MM.1S (cell line): Measurements from ENCODE around the gene SOAT1.
"Not testable (repeated sequence)": the region's sequence is repeated elsewhere in the genome, so short reads cannot be mapped to it uniquely, and the experiment has no call there.

ENCODE experiments used
- DNase-seq: peaks from one replicate; pipeline ENCODE4 v3.0.0-alpha.2; 2015
- H2AFZ ChIP-seq: fragments of 300-600 bp; sonication (generic); 2 replicates; pipeline ENCODE4 v1.6.0; 2016; ENCODE audit warnings: antibody characterized with exemption, low read length
- H3F3A ChIP-seq: fragments of 300-600 bp; sonication (generic); 2 replicates; pipeline ENCODE4 v1.6.1; 2016; ENCODE audit warnings: mild to moderate bottlenecking, antibody characterized with exemption, low read length, moderate library complexity, mixed read lengths; ENCODE audit not compliant: insufficient read depth
- H3K27ac ChIP-seq: fragments of 300-600 bp; sonication (generic); 2 replicates; pipeline ENCODE4 v1.5.1; 2016; ENCODE audit warnings: mild to moderate bottlenecking, low read length
- H3K27me3 ChIP-seq: fragments of 300-600 bp; sonication (generic); replicated peaks from 2 replicates; pipeline ENCODE4 v1.6.0; 2016; ENCODE audit warnings: low read length; ENCODE audit not compliant: insufficient read depth
- H3K36me3 ChIP-seq: fragments of 300-600 bp; sonication (generic); replicated peaks from 2 replicates; pipeline ENCODE4 v1.6.1; 2016; ENCODE audit warnings: mild to moderate bottlenecking, low read length, mixed read lengths; ENCODE audit not compliant: insufficient read depth
- H3K4me1 ChIP-seq: fragments of 300-600 bp; sonication (generic); 2 replicates; pipeline ENCODE4 v1.6.1; 2016; ENCODE audit warnings: low read length, mixed read lengths
- H3K4me2 ChIP-seq: fragments of 300-600 bp; sonication (generic); 2 replicates; pipeline ENCODE4 v1.6.0; 2016; ENCODE audit warnings: low read depth, low read length
- H3K4me3 ChIP-seq: fragments of 300-600 bp; sonication (generic); 2 replicates; pipeline ENCODE4 v1.5.1; 2016; ENCODE audit warnings: low read length, mixed read lengths
- H3K79me2 ChIP-seq: fragments of 300-600 bp; sonication (generic); 2 replicates; pipeline ENCODE4 v1.6.1; 2016; ENCODE audit warnings: mixed run types, low read length, mixed read lengths
- H3K9ac ChIP-seq: fragments of 300-600 bp; sonication (generic); 2 replicates; pipeline ENCODE4 v1.6.1; 2016; ENCODE audit warnings: low read length, mixed read lengths
- H3K9me2 ChIP-seq: fragments of 300-600 bp; sonication (generic); replicated peaks from 2 replicates; pipeline ENCODE4 v1.6.1; 2016; ENCODE audit warnings: mild to moderate bottlenecking, low read length, mixed read lengths; ENCODE audit not compliant: insufficient read depth
- H3K9me3 ChIP-seq: fragments of 300-600 bp; sonication (generic); replicated peaks from 2 replicates; pipeline ENCODE4 v1.6.1; 2016; ENCODE audit warnings: mild to moderate bottlenecking, low read length, mixed read lengths; ENCODE audit not compliant: insufficient read depth
- H4K20me1 ChIP-seq: fragments of 300-600 bp; sonication (generic); 2 replicates; pipeline ENCODE4 v1.6.1; 2016; ENCODE audit warnings: mild to moderate bottlenecking, low read length, moderate library complexity, mixed read lengths; ENCODE audit not compliant: insufficient read depth
- CTCF ChIP-seq: fragments of 300-600 bp; sonication (generic); IDR thresholded peaks from 2 replicates; pipeline ENCODE4 v1.5.1; 2016; ENCODE audit warnings: antibody characterized with exemption, low read length, mixed read lengths
- EZH2 ChIP-seq: fragments of 300-600 bp; sonication (generic); optimal IDR thresholded peaks from 2 replicates; pipeline ENCODE3; 2017; ENCODE audit warnings: low read depth, mild to moderate bottlenecking, antibody characterized with exemption, low read length, mixed read lengths
- EZH2phosphoT487 ChIP-seq: fragments of 300-600 bp; sonication (generic); IDR thresholded peaks from 2 replicates; pipeline ENCODE4 v1.6.1; 2018; ENCODE audit warnings: antibody characterized with exemption, low read length

SOAT1 gene

GRCh38 chr1:179293340-179294327 lies at the start of gene SOAT1:
Gene SOAT1 (plus strand): TSS chr1:179293797. CDS start chr1:179302685, 8,888 bp downstream.
- peak; percentile 98 for DNase-seq
- no peaks in the 10 kb centered on the region for H4K20me1 ChIP-seq
- peak within 1 kb of the TSS; percentile 85 for H3K9ac ChIP-seq
- H3K9me3 ChIP-seq: no peaks in the 10 kb centered on the region
- no peaks in the 10 kb centered on the region for H3K36me3 ChIP-seq
- peaks cover 36% of the 10 kb centered on the region for H3K79me2 ChIP-seq
- peak within 1 kb of the TSS; percentile 94 for H2AFZ ChIP-seq
- H3K27ac ChIP-seq: peak within 1 kb of the TSS; percentile 84
- H3K4me2 ChIP-seq: peak within 1 kb of the TSS; percentile 96
- H3K4me1 ChIP-seq: peaks cover 13% of the 10 kb centered on the region
- H3K4me3 ChIP-seq: peak within 1 kb of the TSS; percentile 84
- peaks cover 20% of the 10 kb centered on the region for H3F3A ChIP-seq
- H3K9me2 ChIP-seq: no peaks in the 10 kb centered on the region
- H3K27me3 ChIP-seq: no peaks in the 10 kb centered on the region
- TF ChIP-seq EZH2phosphoT487 (no peak), CTCF (peak; percentile 21; the same call in 1 of the 2 replicates)

- H4K20me1 ChIP-seq, H3K27me3 ChIP-seq, H3K79me2 ChIP-seq, H3K4me3 ChIP-seq, H3K9ac ChIP-seq, H2AFZ ChIP-seq, H3K4me2 ChIP-seq, H3K9me3 ChIP-seq, H3K36me3 ChIP-seq, H3K9me2 ChIP-seq: not testable (repeated sequence)
- DNase-seq: peak; percentile 94
- Histone ChIP-seq H3K4me1 (peaks cover 13% of the 10 kb centered on the region), H3K27ac (peak overlapping the region; percentile 63; the same call in 1 of the 2 replicates), H3F3A (peaks cover 15% of the 10 kb centered on the region)
Measured at GRCh38 chr1:179245426-179245825, 48.2 kb upstream of the SOAT1 start.

GRCh38 chr1:179247923-179248322 lies 45.7 kb upstream of the SOAT1 start:
- H3F3A ChIP-seq: peaks cover 15% of the 10 kb centered on the region

More at GRCh38 chr1:179247923-179248322, 45.7 kb upstream of the SOAT1 start:
- H3K9ac ChIP-seq: no peak overlapping the region
- H3K4me1 ChIP-seq: peaks cover 13% of the 10 kb centered on the region
- no peaks in the 10 kb centered on the region for H3K27me3 ChIP-seq
- no peak for DNase-seq
- H4K20me1 ChIP-seq: no peaks in the 10 kb centered on the region
- no peak overlapping the region for H3K27ac ChIP-seq
- no peaks in the 10 kb centered on the region for H3K9me3 ChIP-seq
- no peaks in the 10 kb centered on the region for H3K79me2 ChIP-seq
- H3K4me3 ChIP-seq: no peak overlapping the region
- H3K9me2 ChIP-seq: no peaks in the 10 kb centered on the region
- H3K36me3 ChIP-seq: no peaks in the 10 kb centered on the region
- no peak overlapping the region for H3K4me2 ChIP-seq
- no peak overlapping the region for H2AFZ ChIP-seq
- TF ChIP-seq EZH2phosphoT487: no peak
- TF ChIP-seq EZH2: no peak
- TF ChIP-seq CTCF: no peak
